GM18498 (cell line): ENCODE results near the gene ANKDD1B.

Experiments used
- ATAC-seq: cut with Tn5 transposase; IDR thresholded peaks from one replicate; pipeline ENCODE4 v1.9.1; 2021; ENCODE audit warnings: mild to moderate bottlenecking, moderate library complexity; ENCODE audit not compliant: unreplicated experiment

Gene ANKDD1B

GRCh38 chr5:75659791-75660450, 48.7 kb downstream of the ANKDD1B start:
- ATAC-seq, result no peak

GRCh38 chr5:75660678-75661465, 49.6 kb downstream of the ANKDD1B start:
- no peak for ATAC-seq

DNA sequence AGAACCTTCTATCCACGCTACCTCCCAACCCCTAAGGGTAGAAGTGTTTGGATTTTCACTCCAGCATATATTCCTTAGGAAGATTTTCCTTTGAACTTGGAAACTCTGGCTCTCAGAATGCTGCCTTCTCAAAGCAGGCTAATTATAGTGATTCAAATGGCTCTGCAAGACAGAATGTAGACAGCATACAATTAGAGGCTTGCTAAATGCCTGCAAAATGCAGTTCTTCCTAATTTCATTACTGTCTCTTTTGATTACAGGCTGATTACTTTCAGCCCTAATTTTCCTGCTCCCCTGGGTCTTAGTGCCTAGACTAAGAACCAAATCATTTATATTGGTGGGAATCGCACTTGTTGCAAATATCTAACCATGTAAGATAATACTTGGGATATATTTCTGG, 50.8 kb downstream of the ANKDD1B start:
- ATAC-seq, result no peak

GRCh38 chr5:75663579-75664284, 52.5 kb downstream of the ANKDD1B start:
- no peak for ATAC-seq

- no peak for ATAC-seq
Measured at GRCh38 chr5:75664979-75665378, 53.7 kb downstream of the ANKDD1B start.

GRCh38 chr5:75666801-75667200, 55.5 kb downstream of the ANKDD1B start:
- no peak for ATAC-seq

DNA sequence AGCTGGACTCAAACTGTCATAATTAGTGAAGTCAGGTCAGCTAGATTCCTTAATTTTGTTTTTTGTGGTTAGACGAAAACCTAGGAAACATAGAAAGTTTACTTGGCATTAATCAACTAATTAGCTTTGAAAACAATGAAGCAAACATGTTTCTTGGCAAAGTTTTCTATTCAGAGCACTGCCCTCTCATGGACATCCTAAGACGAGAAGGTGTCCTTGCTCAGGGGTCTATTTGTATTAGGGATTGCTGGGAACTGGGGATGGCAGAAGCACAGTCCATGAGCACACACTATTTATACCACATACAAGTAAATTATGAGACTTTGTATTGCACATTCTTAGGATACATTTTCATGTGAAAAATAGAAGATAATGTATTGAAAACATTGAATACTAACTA, 56.3 kb downstream of the ANKDD1B start:
- ATAC-seq, result no peak

- peak; percentile 1 for ATAC-seq
Measured at GRCh38 chr5:75668445-75668844, 57.2 kb downstream of the ANKDD1B start.

- ATAC-seq, result peak; percentile 92
Measured at GRCh38 chr5:75668977-75669689, 57.9 kb downstream of the ANKDD1B start.

DNA sequence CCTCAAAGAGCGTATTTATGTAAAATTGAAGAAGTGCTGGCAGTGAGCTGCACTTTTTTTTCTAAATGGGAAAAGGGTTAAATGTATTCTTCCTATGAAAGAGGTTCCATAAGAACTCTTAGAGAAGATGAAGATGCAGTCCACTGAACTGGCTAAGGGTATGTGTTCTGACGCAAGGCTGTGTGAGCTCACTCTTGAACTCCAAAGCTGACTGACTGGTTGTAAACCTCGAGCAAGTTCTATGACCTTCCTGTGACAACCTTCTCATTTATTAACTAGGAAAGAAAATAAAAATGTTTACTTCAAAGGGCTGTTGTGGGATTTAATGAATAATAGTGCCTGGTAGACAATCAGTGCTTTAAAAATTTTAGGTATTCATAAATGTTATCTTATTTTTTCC, 59.3 kb downstream of the ANKDD1B start:
- no peak for ATAC-seq

DNA sequence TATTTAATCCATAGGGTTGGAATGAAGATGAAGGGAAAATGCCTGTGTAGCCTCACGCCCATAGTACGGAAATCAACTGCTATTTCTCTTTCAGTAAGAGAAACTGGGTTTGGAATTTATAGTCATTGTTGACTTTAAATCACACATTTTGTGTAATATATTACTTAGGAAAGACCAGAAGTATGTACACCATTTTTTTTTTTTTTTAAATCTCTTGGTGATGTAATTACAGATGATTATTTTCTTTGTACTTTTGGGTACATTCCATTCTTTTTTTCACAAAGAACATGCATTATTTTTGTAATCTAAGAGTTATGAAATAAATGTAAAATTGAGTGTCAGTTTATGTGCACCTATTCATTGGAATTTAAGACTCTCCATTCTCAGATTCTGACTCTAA, 60.3 kb downstream of the ANKDD1B start:
- no peak for ATAC-seq

GRCh38 chr5:75672616-75673015, 61.4 kb downstream of the ANKDD1B start:
- ATAC-seq, result no peak

DNA sequence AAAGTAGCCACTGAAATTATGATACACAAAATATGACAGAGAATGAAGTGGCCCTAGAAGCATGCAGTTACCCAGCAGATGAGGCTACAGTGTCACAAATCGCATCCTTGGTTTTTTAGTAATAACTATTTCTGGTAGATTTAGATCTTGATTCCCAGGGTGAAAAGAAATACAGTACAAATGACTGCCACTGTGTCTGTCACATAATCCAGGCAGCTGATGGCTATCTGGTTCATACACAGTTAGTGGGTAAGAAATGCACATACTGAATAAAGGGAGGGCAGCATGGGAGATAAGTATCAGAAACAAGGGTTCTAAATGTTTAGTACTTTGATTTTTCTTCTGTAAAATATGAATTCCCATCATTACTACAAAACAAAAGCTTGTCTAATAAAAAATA, 64.5 kb downstream of the ANKDD1B start:
- no peak for ATAC-seq

DNA sequence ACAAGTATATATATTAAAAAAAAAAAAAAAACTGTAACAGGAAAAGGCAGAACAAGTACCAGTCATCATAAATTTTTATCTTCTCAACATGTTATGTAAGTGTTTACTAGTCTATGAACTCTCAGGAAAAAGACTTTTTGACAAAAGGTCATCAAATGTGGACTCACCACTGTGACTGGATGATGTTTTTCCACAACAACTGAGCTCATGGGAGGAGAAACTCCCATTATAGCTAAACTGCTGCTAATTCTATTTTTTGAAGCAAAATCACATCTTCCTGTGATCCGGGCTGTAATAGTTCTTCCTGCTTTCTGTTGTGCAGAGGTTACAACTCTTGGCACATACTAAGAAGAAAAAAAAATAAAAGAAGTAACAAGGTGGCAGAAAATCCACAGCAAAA, 66.4 kb downstream of the ANKDD1B start:
- no peak for ATAC-seq

- no peak for ATAC-seq
Measured at GRCh38 chr5:75678155-75678554, 66.9 kb downstream of the ANKDD1B start.

- ATAC-seq, result no peak
Measured at GRCh38 chr5:75681125-75681830, 70.0 kb downstream of the ANKDD1B start.

GRCh38 chr5:75685141-75685540, 73.9 kb downstream of the ANKDD1B start:
- no peak for ATAC-seq

GRCh38 chr5:75686480-75686879, 75.2 kb downstream of the ANKDD1B start:
- ATAC-seq, result no peak

DNA sequence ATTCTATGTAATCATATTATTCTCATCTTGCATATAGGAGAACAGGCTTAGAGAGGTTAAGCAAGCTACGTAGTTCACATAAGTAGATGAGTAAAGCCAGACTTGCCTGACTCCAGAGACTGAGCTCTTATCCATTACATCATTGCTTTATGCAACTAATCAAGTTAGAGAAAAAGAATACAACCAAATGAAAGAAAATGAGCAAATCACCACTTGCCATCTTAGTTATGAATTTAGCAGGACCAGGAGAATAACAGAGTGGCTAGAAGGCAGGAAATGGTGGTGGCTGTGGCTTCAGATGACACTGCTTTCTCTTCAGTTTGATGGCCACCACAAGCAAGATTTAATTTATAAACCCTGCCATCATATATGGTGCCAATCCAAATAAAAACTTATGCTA, 79.4 kb downstream of the ANKDD1B start:
- ATAC-seq, result no peak

DNA sequence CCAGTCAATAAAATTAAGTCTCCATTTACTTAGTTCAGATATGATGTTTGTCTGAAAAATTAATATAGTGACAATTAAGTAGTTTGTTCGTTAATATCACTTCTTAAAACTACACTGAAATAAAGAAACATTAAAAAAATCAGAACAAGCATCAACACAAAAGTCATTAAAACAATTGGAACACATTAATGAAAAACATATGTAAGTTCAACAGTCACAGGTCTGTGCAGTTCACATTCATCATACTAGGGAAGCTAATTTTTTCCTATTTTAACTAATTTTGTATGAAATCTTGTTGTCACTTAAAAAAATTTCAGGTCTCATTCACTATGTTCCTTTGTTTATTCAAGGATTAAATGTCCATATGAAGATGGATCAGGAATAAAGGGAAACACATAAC, 83.5 kb downstream of the ANKDD1B start:
- no peak for ATAC-seq
